Measurements from ENCODE around the gene TENT4A.

Gene TENT4A

GRCh38 chr5:6717247-6717646, 4.0 kb downstream of the TENT4A start:
- Histone ChIP-seq H3K36me3 (ENCODE audit: control insufficient read depth in 2 of 2, insufficient read depth in 2 of 2, low read length in 2 of 2) (peaks cover 0 to 4% of the 10 kb centered on the region in 2 donors), H3K9ac (ENCODE audit: low read length in 2 of 2) (no peak overlapping the region), H3K27me3 (ENCODE audit: control insufficient read depth in 1 of 2, insufficient read depth in 2 of 2, low read length in 2 of 2) (no peaks in the 10 kb centered on the region), H3K4me3 (ENCODE audit: low read length in 2 of 2) (peak overlapping the region in 1 of 2 donors; percentile 78), H3K27ac (ENCODE audit: low read length) (no peak overlapping the region), H3K4me1 (ENCODE audit: control insufficient read depth, insufficient read depth, low read length) (peaks cover 64% of the 10 kb centered on the region), H3K9me3 (ENCODE audit: control insufficient read depth in 2 of 2, low read length in 2 of 2) (no peaks in the 10 kb centered on the region)

GRCh38 chr5:6717687-6718086, 4.5 kb downstream of the TENT4A start:
- H3K4me3 ChIP-seq (ENCODE audit: low read length in 2 of 2) = peak overlapping the region in 1 of 2 donors; percentile 78
- no peaks in the 10 kb centered on the region for H3K9me3 ChIP-seq (ENCODE audit: control insufficient read depth in 2 of 2, low read length in 2 of 2)
- peaks cover 66% of the 10 kb centered on the region for H3K4me1 ChIP-seq (ENCODE audit: control insufficient read depth, insufficient read depth, low read length)
- H3K36me3 ChIP-seq (ENCODE audit: control insufficient read depth in 2 of 2, insufficient read depth in 2 of 2, low read length in 2 of 2) = peaks cover 0 to 4% of the 10 kb centered on the region in 2 donors
- H3K27ac ChIP-seq (ENCODE audit: low read length) = no peak overlapping the region
- H3K27me3 ChIP-seq (ENCODE audit: control insufficient read depth in 1 of 2, insufficient read depth in 2 of 2, low read length in 2 of 2) = no peaks in the 10 kb centered on the region
- no peak overlapping the region for H3K9ac ChIP-seq (ENCODE audit: low read length in 2 of 2)

- H3K9ac ChIP-seq (ENCODE audit: low read length in 2 of 2) = no peak overlapping the region
- H3K36me3 ChIP-seq (ENCODE audit: control insufficient read depth in 2 of 2, insufficient read depth in 2 of 2, low read length in 2 of 2) = peaks cover 0 to 4% of the 10 kb centered on the region in 2 donors
- no peak overlapping the region for H3K27ac ChIP-seq (ENCODE audit: low read length)
- H3K27me3 ChIP-seq (ENCODE audit: control insufficient read depth in 1 of 2, insufficient read depth in 2 of 2, low read length in 2 of 2) = no peaks in the 10 kb centered on the region
- H3K4me1 ChIP-seq (ENCODE audit: control insufficient read depth, insufficient read depth, low read length) = peaks cover 70% of the 10 kb centered on the region
- peak overlapping the region in 1 of 2 donors; percentile 8 for H3K4me3 ChIP-seq (ENCODE audit: low read length in 2 of 2)
- no peaks in the 10 kb centered on the region for H3K9me3 ChIP-seq (ENCODE audit: control insufficient read depth in 2 of 2, low read length in 2 of 2)
Measured at GRCh38 chr5:6718161-6718681, 5.0 kb downstream of the TENT4A start.

- no peaks in the 10 kb centered on the region for H3K27me3 ChIP-seq (ENCODE audit: control insufficient read depth in 1 of 2, insufficient read depth in 2 of 2, low read length in 2 of 2)
- peaks cover 0 to 4% of the 10 kb centered on the region in 2 donors for H3K36me3 ChIP-seq (ENCODE audit: control insufficient read depth in 2 of 2, insufficient read depth in 2 of 2, low read length in 2 of 2)
- peaks cover 75% of the 10 kb centered on the region for H3K4me1 ChIP-seq (ENCODE audit: control insufficient read depth, insufficient read depth, low read length)
- H3K9ac ChIP-seq (ENCODE audit: low read length in 2 of 2) = no peak overlapping the region
- H3K9me3 ChIP-seq (ENCODE audit: control insufficient read depth in 2 of 2, low read length in 2 of 2) = no peaks in the 10 kb centered on the region
- no peak overlapping the region for H3K27ac ChIP-seq (ENCODE audit: low read length)
- H3K4me3 ChIP-seq (ENCODE audit: low read length in 2 of 2) = no peak overlapping the region
Measured at GRCh38 chr5:6718718-6719117, 5.5 kb downstream of the TENT4A start.

- Histone ChIP-seq H3K9ac (ENCODE audit: low read length in 2 of 2) (no peak overlapping the region), H3K27ac (ENCODE audit: low read length) (no peak overlapping the region), H3K9me3 (ENCODE audit: control insufficient read depth in 2 of 2, low read length in 2 of 2) (no peaks in the 10 kb centered on the region), H3K27me3 (ENCODE audit: control insufficient read depth in 1 of 2, insufficient read depth in 2 of 2, low read length in 2 of 2) (no peaks in the 10 kb centered on the region), H3K4me3 (ENCODE audit: low read length in 2 of 2) (no peak overlapping the region), H3K36me3 (ENCODE audit: control insufficient read depth in 2 of 2, insufficient read depth in 2 of 2, low read length in 2 of 2) (peaks cover 0 to 4% of the 10 kb centered on the region in 2 donors), H3K4me1 (ENCODE audit: control insufficient read depth, insufficient read depth, low read length) (peaks cover 77% of the 10 kb centered on the region)
Measured at GRCh38 chr5:6719417-6719816, 6.2 kb downstream of the TENT4A start.

GRCh38 chr5:6719896-6720560, 6.8 kb downstream of the TENT4A start:
- Histone ChIP-seq H3K9ac (ENCODE audit: low read length in 2 of 2) (no peak overlapping the region), H3K9me3 (ENCODE audit: control insufficient read depth in 2 of 2, low read length in 2 of 2) (no peaks in the 10 kb centered on the region)

GRCh38 chr5:6720561-6720921, 7.3 kb downstream of the TENT4A start:
- H3K27me3 ChIP-seq (ENCODE audit: control insufficient read depth in 1 of 2, insufficient read depth in 2 of 2, low read length in 2 of 2) = no peaks in the 10 kb centered on the region
- no peak overlapping the region for H3K27ac ChIP-seq (ENCODE audit: low read length)
- no peak overlapping the region for H3K9ac ChIP-seq (ENCODE audit: low read length in 2 of 2)
- no peak overlapping the region for H3K4me3 ChIP-seq (ENCODE audit: low read length in 2 of 2)
- H3K4me1 ChIP-seq (ENCODE audit: control insufficient read depth, insufficient read depth, low read length) = peaks cover 74% of the 10 kb centered on the region
- no peaks in the 10 kb centered on the region for H3K9me3 ChIP-seq (ENCODE audit: control insufficient read depth in 2 of 2, low read length in 2 of 2)
- H3K36me3 ChIP-seq (ENCODE audit: control insufficient read depth in 2 of 2, insufficient read depth in 2 of 2, low read length in 2 of 2) = peaks cover 0 to 4% of the 10 kb centered on the region in 2 donors

More at GRCh38 chr5:6719896-6720560, 6.8 kb downstream of the TENT4A start:
- no peak overlapping the region for H3K27ac ChIP-seq (ENCODE audit: low read length)
- peaks cover 78% of the 10 kb centered on the region for H3K4me1 ChIP-seq (ENCODE audit: control insufficient read depth, insufficient read depth, low read length)
- peaks cover 0 to 4% of the 10 kb centered on the region in 2 donors for H3K36me3 ChIP-seq (ENCODE audit: control insufficient read depth in 2 of 2, insufficient read depth in 2 of 2, low read length in 2 of 2)
- H3K27me3 ChIP-seq (ENCODE audit: control insufficient read depth in 1 of 2, insufficient read depth in 2 of 2, low read length in 2 of 2) = no peaks in the 10 kb centered on the region
- no peak overlapping the region for H3K4me3 ChIP-seq (ENCODE audit: low read length in 2 of 2)

GRCh38 chr5:6721442-6721841, 8.2 kb downstream of the TENT4A start:
- H3K27me3 ChIP-seq (ENCODE audit: control insufficient read depth in 1 of 2, insufficient read depth in 2 of 2, low read length in 2 of 2) = no peaks in the 10 kb centered on the region
- no peak overlapping the region for H3K9ac ChIP-seq (ENCODE audit: low read length in 2 of 2)
- H3K27ac ChIP-seq (ENCODE audit: low read length) = no peak overlapping the region
- H3K36me3 ChIP-seq (ENCODE audit: control insufficient read depth in 2 of 2, insufficient read depth in 2 of 2, low read length in 2 of 2) = peaks cover 0 to 3% of the 10 kb centered on the region in 2 donors
- no peaks in the 10 kb centered on the region for H3K9me3 ChIP-seq (ENCODE audit: control insufficient read depth in 2 of 2, low read length in 2 of 2)
- H3K4me3 ChIP-seq (ENCODE audit: low read length in 2 of 2) = peak overlapping the region in 1 of 2 donors; percentile 55
- H3K4me1 ChIP-seq (ENCODE audit: control insufficient read depth, insufficient read depth, low read length) = peaks cover 69% of the 10 kb centered on the region

GRCh38 chr5:6722015-6722414, 8.8 kb downstream of the TENT4A start:
- H3K9ac ChIP-seq (ENCODE audit: low read length in 2 of 2) = peak overlapping the region in 1 of 2 donors; percentile 25
- H3K4me1 ChIP-seq (ENCODE audit: control insufficient read depth, insufficient read depth, low read length) = peaks cover 67% of the 10 kb centered on the region
- peak overlapping the region; percentile 49 for H3K27ac ChIP-seq (ENCODE audit: low read length)
- no peaks in the 10 kb centered on the region for H3K27me3 ChIP-seq (ENCODE audit: control insufficient read depth in 1 of 2, insufficient read depth in 2 of 2, low read length in 2 of 2)
- peak overlapping the region; percentile 23 to 55 for H3K4me3 ChIP-seq (ENCODE audit: low read length in 2 of 2)
- no peaks in the 10 kb centered on the region for H3K36me3 ChIP-seq (ENCODE audit: control insufficient read depth in 2 of 2, insufficient read depth in 2 of 2, low read length in 2 of 2)
- no peaks in the 10 kb centered on the region for H3K9me3 ChIP-seq (ENCODE audit: control insufficient read depth in 2 of 2, low read length in 2 of 2)

GRCh38 chr5:6723122-6723815, 10.0 kb downstream of the TENT4A start:
- H3K4me1 ChIP-seq (ENCODE audit: control insufficient read depth, insufficient read depth, low read length) = peaks cover 63% of the 10 kb centered on the region
- H3K27ac ChIP-seq (ENCODE audit: low read length) = no peak overlapping the region
- no peaks in the 10 kb centered on the region for H3K27me3 ChIP-seq (ENCODE audit: control insufficient read depth in 1 of 2, insufficient read depth in 2 of 2, low read length in 2 of 2)
- H3K9me3 ChIP-seq (ENCODE audit: control insufficient read depth in 2 of 2, low read length in 2 of 2) = no peaks in the 10 kb centered on the region
- H3K36me3 ChIP-seq (ENCODE audit: control insufficient read depth in 2 of 2, insufficient read depth in 2 of 2, low read length in 2 of 2) = no peaks in the 10 kb centered on the region
- no peak overlapping the region for H3K4me3 ChIP-seq (ENCODE audit: low read length in 2 of 2)
- no peak overlapping the region for H3K9ac ChIP-seq (ENCODE audit: low read length in 2 of 2)

All from stomach smooth muscle (tissue), 2 donors.